GDM1 (cell line): Measurements from ENCODE around the gene ZFPM1.

Experiments
- DNase-seq: peaks from one replicate; lab custom pipeline; 2025; lab: John Stamatoyannopoulos, UW

ZFPM1 gene

GRCh38 chr16:88434353-88434690, 18.8 kb upstream of the ZFPM1 start:
- no peak for DNase-seq

GRCh38 chr16:88434746-88435145, 18.3 kb upstream of the ZFPM1 start:
- DNase-seq, result no peak

GRCh38 chr16:88435437-88436355, 17.4 kb upstream of the ZFPM1 start:
- no peak for DNase-seq

GRCh38 chr16:88436796-88437195, 16.3 kb upstream of the ZFPM1 start:
- DNase-seq, result no peak

GRCh38 chr16:88437367-88437964, 15.6 kb upstream of the ZFPM1 start:
- no peak for DNase-seq

GRCh38 chr16:88438084-88438870, 14.8 kb upstream of the ZFPM1 start:
- DNase-seq, result no peak

GRCh38 chr16:88439016-88439415, 14.1 kb upstream of the ZFPM1 start:
- DNase-seq, result no peak

GRCh38 chr16:88439706-88440105, 13.4 kb upstream of the ZFPM1 start:
- no peak for DNase-seq

- no peak for DNase-seq
These were observed 13.0 kb upstream of the ZFPM1 start for GRCh38 chr16:88440111-88440510.

GRCh38 chr16:88440686-88441405, 12.2 kb upstream of the ZFPM1 start:
- DNase-seq, result no peak

GRCh38 chr16:88441460-88441859, 11.6 kb upstream of the ZFPM1 start:
- DNase-seq, result no peak

- DNase-seq, result no peak
These were observed 10.7 kb upstream of the ZFPM1 start for GRCh38 chr16:88442383-88442726.

GRCh38 chr16:88442727-88443576, 10.1 kb upstream of the ZFPM1 start:
- no peak for DNase-seq

GRCh38 chr16:88444826-88445582, 8.1 kb upstream of the ZFPM1 start:
- DNase-seq, result no peak

- no peak for DNase-seq
These were observed 7.5 kb upstream of the ZFPM1 start for GRCh38 chr16:88445583-88445960.

- DNase-seq, result no peak
These were observed 7.0 kb upstream of the ZFPM1 start for GRCh38 chr16:88446061-88446460.

GRCh38 chr16:88446736-88447135, 6.3 kb upstream of the ZFPM1 start:
- no peak for DNase-seq

GRCh38 chr16:88447881-88448280, 5.2 kb upstream of the ZFPM1 start:
- no peak for DNase-seq

GRCh38 chr16:88448461-88449266, 4.4 kb upstream of the ZFPM1 start:
- no peak for DNase-seq

- DNase-seq, result no peak
These were observed 3.9 kb upstream of the ZFPM1 start for GRCh38 chr16:88449267-88449561.
